GM18498 (cell line): ENCODE measurements around the gene NCAPD3.

Source experiments
- ATAC-seq: cut with Tn5 transposase; IDR thresholded peaks from one replicate; pipeline ENCODE4 v1.9.1; 2021; ENCODE audit warnings: mild to moderate bottlenecking, moderate library complexity; ENCODE audit not compliant: unreplicated experiment

The NCAPD3 gene

DNA sequence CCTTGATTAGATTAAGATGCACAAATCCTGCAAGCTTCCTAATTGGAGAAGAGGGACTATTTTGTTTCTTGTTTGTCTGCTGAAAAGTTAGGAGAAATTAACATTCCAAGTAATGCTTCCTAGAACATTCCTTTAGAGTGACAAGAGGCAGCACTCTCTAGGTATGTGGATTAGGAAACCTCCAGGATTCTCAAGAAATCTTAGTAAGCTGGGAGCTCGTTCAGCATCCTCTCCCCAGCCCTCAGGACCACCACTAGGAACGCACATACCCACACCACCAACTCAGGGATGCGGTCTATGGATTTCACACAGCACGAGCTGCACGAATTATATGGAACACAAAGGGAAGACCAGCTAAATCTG is 52.9 kb downstream of the NCAPD3 start:
- no peak for ATAC-seq

DNA sequence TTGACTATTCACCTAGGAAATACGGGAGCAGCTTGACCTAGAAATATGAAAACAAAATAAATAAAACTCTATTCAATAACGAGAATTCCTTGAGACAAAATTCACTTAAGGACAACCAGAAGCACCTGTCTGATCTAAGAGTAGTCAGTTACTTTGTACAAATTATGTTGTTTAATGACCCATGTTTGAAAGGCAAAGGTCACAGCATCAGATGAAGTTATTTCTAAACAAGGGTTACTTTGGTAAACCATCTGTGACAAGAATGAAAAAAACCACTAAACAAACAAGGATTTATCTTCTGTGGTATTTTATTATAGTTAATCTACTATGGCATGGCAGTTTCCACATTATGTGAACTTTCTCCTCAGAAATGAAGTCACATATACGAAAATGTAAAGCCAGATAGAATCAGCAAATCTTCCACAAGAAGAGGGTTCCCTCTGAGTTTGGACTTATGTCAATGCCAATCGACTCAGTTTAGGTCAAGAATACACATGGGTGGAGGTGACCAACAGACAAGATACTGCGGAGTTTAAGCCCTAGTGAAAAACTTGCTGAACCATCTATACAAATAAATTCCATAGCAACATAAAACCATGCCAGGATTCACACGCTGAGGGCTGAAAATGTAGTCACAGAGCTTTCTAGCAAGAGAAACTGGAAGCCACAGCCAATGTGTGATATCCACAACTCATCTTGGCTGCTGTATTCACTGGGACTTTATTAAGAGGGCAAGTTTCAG is 53.4 kb downstream of the NCAPD3 start:
- ATAC-seq: no peak

DNA sequence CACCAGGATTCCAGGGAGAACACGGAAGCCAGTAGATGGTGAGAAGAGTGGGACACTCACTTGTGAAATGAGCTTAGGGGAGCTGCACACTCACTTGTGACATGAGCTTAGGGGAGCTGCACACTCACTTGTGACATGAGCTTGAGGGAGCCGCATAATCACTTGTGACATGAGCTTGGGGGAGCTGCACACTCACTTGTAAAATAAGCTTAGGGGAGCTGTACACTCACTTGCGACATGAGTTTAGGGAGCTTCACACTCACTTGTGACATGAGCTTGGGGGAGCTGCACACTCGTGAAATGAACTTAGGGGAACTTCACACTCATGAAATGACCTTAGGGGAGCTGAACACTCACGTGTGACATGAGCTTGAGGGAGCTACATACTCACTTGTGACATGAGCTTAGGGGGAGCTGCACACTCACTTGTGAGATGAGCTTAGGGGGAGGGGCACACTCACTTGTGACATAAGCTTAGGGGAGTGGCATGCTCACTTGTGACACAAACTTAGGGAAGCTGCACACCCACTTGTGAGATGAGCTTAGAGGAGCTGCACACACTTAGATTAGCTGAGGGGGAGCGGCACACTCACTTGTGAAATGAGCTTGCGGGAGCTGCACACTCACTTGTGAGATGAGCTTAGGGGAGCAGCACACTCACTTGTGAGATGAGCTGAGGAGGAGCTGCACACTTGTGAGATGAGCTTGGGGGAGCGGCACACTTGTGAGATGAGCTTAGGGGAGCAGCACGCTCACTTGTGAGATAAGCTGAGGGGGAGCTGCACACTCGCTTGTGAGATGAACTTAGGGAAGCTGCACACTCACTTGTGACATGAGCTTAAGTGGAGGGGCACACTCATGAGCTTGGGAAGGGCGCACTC is 59.0 kb downstream of the NCAPD3 start:
- no peak for ATAC-seq

DNA sequence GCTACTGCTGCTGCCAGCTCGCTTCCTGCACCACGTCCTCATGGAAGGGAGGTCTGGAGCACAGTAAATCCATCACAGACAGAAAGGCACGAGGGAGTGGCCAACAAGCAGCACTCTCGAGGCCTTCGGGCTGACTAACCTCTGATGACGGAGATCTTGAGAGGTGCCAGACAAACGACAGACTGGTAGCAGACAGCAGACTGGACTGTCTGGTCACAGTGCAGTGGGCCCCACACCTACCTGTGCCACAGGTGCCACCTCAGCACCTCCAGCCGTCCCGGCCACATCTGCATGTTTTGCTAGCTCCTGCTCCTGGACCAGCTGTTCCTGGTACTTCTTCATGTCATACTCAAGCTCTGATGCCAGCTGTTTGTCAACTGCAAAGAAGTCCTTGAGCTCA is 64.1 kb downstream of the NCAPD3 start:
- ATAC-seq: no peak

DNA sequence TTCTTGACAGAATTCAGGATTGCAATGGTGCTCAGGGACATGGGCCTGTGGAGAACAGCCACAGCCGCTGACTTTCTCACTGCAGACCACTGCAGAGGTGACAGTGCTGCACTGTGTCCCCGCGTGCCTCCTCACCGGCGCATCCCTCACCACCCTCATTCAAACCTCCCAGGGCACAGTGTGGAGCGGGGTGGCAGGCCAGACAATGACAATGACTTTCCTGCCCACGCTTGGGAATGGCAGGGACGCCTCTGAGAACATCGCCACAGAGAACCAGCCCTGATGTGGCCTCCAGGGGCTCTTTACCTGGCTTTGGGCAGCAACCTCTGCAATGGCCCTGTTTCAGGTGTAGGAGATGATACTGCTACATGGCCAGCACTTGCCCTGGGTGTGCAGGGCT is 65.7 kb downstream of the NCAPD3 start:
- no peak for ATAC-seq

DNA sequence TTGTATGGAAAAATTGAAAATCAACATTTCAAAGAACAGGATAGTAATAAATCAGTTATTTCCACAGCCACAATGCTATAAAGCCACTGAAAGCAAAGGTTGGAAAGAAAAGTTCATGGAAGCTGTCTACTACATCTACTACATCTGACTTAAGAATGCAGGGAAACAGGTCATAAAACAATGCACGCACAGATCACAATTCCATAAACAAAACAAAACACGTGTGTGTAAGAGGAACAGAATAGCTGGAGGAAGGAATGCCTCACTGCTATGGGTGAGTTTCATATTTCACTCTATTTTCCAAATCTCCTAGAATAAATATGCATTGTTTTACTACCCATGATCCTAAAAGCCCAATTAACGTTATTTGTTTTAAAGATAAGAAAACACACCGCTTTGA is 66.3 kb downstream of the NCAPD3 start:
- no peak for ATAC-seq

DNA sequence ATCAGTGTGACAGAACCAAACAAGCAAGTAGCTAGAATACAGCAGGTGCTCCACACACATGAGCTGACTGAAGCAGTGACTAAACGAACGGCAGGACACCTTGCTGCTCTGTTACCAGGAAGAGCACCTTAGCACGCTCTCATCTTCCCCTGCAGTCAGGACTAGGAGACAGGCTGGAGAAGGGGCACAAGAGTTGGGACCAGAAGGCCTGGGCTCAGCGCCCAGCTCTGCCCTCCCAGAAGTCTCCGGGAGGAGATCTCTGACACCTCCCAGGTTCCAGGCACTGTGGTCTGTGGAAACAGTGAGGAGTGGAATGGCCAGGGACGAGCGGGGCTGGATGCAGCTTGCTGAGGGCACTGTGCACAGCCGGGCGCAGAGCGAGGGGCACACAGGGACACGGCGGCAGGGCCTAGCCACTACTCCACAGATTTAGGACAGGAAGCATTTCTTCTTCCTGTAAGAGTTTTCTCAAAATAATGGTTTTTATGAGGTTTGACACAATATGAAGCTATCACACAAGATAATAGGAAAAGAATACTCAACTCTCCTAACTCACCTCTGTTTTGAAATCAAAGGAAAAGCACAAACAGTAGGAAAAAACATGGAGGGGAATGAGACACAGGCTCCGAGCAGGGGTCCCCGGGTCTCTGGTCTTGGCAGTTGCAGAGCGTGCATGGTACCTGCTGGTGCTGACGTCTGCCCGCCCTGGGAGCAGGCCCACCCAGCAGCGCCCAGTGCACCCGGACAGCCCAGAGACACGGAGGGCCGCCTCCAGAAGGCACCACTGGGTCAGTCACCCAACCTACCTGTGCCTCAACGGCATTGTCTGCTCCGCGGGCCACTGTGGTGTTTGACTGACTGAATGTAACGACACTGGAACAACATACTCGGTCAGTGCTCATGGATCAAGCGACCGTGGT is 67.6 kb downstream of the NCAPD3 start:
- ATAC-seq: no peak

DNA sequence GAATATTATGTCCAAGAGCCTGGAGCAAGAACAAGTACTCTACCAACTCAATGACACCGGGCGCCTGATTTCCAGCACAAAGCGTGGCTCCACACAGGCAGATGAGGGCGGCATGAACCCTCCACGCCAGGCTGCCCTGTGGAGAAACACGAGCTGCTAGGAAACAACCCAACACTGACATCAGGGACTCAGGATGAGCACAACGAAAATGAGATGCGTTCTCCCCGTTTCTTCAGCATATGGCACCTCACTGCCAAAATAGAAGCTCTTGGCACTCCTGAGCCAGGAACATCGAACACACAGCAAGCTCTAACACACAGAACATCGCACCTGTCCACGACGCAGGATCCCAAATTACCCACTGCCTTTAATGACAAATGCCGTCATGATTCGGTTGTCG is 68.3 kb downstream of the NCAPD3 start:
- ATAC-seq: no peak

DNA sequence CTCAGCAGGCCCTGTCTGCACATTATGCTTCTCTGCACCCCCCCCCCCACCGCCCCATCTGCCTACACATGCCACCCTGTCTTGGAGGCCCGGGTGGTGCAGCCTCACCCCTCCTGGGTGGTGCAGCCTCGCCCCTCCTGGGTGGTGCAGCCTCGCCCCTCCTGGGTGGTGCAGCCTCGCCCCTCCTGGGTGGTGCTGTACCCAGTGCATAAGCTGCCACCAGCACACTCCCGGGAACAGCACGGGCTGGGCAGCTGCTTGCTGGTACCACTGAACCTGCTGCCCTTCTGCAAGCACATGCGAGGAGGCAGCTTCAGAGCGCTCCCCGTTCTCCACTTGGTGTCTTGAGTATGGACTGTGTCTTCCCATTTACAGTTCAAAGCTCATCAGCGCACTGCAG is 69.3 kb downstream of the NCAPD3 start:
- no peak for ATAC-seq

DNA sequence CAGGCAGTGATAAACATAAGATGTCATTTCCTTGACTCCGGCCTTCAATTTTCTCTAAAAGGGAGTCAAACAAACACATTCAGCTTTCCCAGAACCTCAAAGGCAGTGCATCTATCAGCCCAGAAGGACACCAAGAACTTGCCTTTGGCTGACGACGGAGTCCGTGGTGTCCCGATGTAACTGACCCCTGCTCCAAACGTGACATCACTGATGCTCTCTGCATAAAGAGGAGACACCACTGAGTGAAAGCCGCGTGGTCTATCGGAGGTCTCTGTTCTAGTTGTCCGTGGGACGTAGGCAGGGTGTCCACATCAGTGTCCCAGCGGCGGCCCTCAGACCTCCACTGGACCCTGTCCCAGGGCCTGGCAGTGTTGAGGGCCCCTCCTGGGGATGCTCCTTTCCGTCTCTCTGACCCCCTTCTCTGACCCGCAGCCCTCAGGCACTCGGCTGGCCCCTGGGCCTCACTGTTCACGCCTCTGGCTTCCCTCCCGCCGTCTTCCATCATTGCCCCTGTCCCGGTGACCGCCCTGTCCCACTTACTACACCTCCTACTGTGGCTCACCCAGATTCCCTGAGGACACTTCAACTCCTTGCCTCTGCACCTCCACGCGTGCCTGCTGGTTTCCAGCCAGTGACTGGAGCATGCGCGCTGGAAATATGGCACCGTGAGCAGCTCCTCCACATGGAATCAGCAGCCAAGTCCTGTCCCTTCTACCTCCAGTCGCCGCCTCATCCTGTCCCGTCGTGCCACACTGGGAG is 70.4 kb downstream of the NCAPD3 start:
- ATAC-seq: no peak

DNA sequence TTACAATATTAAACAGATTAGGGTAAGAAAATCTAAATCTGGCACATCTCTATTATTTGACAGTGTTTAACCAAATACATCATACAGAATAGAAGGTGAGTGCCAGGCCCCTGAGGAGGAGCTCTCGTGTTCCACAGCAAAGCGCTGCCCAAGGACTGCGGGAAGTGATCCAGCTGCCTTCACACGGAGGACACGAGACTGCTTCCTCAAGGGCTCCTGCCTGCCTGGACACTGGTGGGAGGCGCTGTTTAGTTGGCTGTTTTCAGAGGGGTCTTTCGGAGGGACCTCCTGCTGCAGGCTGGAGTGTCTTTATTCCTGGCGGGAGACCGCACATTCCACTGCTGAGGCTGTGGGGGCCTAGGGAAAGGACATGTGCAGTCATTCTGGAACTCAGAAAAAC is 71.1 kb downstream of the NCAPD3 start:
- ATAC-seq: no peak

DNA sequence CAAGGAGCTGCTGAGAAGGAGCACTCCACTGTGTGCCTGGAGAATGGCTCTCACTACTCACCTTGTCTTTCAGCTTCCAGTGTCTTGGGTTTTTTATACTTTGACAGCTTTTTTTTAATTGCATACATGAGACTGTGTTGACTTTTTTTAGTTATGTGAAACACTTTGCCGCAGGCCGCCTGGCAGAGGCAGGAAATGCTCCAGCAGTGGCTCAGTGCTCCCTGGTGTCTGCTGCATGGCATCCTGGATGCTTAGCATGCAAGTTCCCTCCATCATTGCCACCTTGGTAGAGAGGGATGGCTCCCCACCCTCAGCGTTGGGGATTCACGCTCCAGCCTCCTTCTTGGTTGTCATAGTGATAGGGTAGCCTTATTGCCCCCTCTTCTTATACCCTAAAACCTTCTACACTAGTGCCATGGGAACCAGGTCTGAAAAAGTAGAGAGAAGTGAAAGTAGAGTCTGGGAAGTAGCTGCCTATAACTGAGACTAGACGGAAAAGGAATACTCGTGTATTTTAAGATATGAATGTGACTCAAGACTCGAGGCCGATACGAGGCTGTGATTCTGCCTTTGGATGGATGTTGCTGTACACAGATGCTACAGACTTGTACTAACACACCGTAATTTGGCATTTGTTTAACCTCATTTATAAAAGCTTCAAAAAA is 72.6 kb downstream of the NCAPD3 start:
- no peak for ATAC-seq

DNA sequence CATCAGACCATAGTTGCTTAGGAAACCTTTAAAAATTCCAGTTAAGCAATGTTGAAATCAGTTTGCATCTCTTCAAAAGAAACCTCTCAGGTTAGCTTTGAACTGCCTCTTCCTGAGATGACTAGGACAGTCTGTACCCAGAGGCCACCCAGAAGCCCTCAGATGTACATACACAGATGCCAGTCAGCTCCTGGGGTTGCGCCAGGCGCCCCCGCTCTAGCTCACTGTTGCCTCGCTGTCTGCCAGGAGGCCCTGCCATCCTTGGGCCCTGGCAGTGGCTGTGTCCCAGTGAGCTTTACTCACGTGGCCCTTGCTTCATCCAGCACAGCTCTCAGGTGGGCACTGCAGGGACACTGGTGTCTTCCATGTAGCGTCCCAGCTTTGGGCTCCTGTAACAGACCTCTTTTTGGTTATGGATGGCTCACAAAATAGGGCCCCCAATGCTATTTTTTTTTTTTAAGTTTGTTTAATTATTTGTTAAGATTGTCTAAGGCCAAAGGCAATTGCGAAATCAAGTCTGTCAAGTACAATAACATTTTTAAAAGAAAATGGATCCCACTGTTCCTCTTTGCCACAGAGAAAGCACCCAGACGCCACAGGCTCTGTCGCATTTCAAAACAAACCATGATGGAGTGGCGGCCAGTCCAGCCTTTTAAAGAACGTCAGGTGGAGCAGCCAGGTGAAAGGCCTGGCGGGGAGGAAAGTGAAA is 73.4 kb downstream of the NCAPD3 start:
- ATAC-seq: no peak

DNA sequence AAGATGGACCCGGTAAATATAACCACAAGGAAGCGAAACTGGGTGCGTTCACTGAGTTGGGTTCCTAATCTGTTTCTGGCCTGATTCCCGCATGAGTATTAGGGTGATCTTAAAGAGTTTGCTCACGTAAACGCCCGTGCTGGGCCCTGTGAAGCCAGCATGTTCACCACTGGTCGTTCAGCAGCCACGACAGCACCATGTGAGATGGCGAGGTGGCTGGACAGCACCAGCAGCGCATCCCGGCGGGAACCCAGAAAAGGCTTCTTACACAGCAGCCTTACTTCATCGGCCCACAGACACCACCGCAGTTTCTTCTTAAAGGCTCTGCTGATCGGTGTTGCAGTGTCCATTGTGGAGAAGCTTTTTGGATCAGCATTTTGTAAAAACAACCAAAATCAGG is 74.4 kb downstream of the NCAPD3 start:
- ATAC-seq: no peak

DNA sequence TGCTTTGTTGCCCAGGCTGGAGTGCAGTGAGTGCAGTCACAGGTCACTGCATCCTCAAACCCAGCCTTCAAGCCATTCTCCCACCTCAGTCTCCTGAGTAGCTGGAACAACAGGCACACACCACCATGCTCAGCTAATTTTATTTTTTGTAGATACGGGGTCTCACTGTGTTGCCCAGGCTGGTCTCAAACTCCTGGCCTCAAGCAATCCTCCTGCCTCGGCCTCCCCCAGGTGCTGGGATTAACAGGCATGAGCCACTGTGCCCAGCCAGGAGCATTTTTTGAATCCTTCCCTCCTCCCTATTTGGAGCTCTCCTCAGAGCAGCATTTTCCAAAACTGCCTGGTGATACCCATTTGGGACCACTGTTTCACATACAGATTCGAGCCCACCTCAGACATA is 77.2 kb downstream of the NCAPD3 start:
- no peak for ATAC-seq

DNA sequence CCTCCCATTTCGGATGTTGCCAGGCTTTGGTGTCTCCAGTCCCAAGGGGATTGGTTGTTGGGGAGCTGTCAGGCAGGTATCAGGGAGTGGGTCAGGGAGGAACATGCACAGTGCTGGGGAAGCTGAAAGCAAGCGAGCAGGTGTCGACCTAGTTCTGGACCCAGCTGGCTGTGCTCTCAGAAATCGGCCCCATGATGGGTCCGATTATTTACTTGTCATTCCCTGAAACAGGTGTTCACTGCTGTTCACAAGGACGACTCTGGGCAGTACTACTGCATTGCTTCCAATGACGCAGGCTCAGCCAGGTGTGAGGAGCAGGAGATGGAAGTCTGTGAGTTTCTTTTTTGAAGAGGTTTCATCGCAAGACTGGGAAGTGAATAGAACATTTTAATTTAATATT is 78.1 kb downstream of the NCAPD3 start:
- no peak for ATAC-seq

DNA sequence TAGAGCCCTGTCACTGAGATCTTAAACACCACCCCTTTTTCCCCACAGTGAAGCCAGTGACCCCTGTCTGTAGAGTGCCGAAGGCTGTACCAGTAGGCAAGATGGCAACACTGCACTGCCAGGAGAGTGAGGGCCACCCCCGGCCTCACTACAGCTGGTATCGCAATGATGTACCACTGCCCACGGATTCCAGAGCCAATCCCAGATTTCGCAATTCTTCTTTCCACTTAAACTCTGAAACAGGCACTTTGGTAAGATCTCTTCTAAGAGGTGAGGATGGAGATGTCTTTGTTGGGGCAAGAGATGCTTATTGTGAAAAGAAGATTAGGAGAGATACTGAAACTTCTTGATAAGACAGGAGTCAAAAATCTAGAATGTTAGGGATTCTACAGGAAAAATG is 79.0 kb downstream of the NCAPD3 start:
- ATAC-seq: no peak

DNA sequence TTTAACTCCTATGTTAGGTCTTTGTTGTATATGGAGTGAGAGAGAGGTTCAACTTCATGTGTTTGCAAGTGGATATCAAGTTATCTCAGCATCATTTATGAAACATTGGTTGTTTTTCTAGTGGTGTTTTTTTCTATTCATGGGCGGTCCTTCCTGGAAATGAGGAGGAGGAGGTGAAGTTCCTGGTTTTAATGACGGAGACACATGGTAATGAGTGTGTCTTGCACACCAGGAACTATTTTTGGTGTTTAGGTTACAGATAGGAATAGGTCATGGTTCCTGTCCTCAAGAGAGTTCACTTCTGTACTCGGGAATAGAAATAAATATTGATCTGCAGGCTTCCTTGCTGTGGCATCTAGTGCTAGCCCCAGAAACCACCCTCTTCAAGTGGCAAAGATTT is 80.0 kb downstream of the NCAPD3 start:
- ATAC-seq: no peak

DNA sequence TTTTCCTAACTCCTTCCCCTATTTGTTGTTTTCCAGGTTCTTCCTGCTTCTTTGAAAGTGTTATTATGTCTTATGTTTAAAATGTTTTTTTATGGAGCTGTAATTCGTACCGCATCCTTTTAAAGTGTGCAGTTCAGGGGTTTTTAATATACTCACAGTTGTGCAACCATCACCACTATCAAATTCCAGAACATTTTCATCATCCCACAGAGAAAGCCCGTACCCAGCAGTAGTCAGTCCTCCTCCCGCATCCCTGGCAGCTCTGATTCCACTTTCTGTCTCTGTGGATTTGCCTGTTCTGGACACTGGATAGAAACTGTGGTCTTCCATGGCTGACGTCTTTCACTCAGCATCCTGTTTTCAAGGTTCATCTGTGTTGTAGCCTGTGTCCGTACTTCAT is 81.2 kb downstream of the NCAPD3 start:
- ATAC-seq: no peak
